Measurements from ENCODE around the gene SMCO3. TPM values are rescaled to one million over a fixed set of nuclear protein-coding genes. Genes with fewer than 3 reads are reported as not detected.

The SMCO3 gene
- total and polyA plus RNA-seq, 2 of the 13 experiments (the other 11 are each of a cell fraction or from before 2014, with no cell fraction given): 0.29 to 0.42 TPM

GRCh38 chr12:14840616-14841015, 26.6 kb upstream of the SMCO3 start (continued):
- TF ChIP-seq ZNF562 (CRISPR knock-in tag; IDR thresholded peaks at IDR 0.05; ENCODE audit: borderline replicate concordance) (no peak), DZIP1 (CRISPR knock-in tag; IDR thresholded peaks at IDR 0.05) (no peak), TBX3 (IDR thresholded peaks at IDR 0.05; ENCODE audit: borderline replicate concordance) (no peak), U2AF1 (optimal IDR thresholded peaks at IDR 0.05; ENCODE audit: low read depth, low read length) (no peak), ATF7 (IDR thresholded peaks at IDR 0.05) (no peak), ATF7 (CRISPR knock-in tag; IDR thresholded peaks at IDR 0.05) (no peak), HNF4G (IDR thresholded peaks at IDR 0.05; ENCODE audit: borderline replicate concordance, low read depth, low read length) (no peak), HNF4G (CRISPR knock-in tag; IDR thresholded peaks at IDR 0.05; ENCODE audit: borderline replicate concordance, low read depth) (no peak), ZNF136 (CRISPR knock-in tag; IDR thresholded peaks at IDR 0.05; ENCODE audit: low read depth) (no peak), SMAD9 (CRISPR knock-in tag; IDR thresholded peaks at IDR 0.05) (no peak), KDM5A (IDR thresholded peaks at IDR 0.05; ENCODE audit: borderline replicate concordance, low read length) (no peak), ZBTB38 (CRISPR knock-in tag; IDR thresholded peaks at IDR 0.05) (no peak), HOXA7 (CRISPR knock-in tag; IDR thresholded peaks at IDR 0.05) (no peak), ZNF570 (CRISPR knock-in tag; IDR thresholded peaks at IDR 0.05; ENCODE audit: borderline replicate concordance) (no peak), TFDP1 (CRISPR knock-in tag; IDR thresholded peaks at IDR 0.05; ENCODE audit: borderline replicate concordance) (no peak), POLR2AphosphoS2 (IDR thresholded peaks at IDR 0.05; ENCODE audit: low read depth, low read length) (no peak), ATAD3A (CRISPR knock-in tag; IDR thresholded peaks at IDR 0.05) (no peak), GMEB1 (CRISPR knock-in tag; IDR thresholded peaks at IDR 0.05; ENCODE audit: borderline replicate concordance) (no peak), ZFP41 (CRISPR knock-in tag; IDR thresholded peaks at IDR 0.05; ENCODE audit: borderline replicate concordance) (no peak), PAXIP1 (CRISPR knock-in tag; conservative IDR thresholded peaks at IDR 0.05) (peak; percentile 27), XRCC5 (optimal IDR thresholded peaks at IDR 0.05; ENCODE audit: low read length) (no peak), ZNF224 (CRISPR knock-in tag; IDR thresholded peaks at IDR 0.05) (no peak), KMT2B (CRISPR knock-in tag; IDR thresholded peaks at IDR 0.05) (no peak), ATRX (CRISPR knock-in tag; IDR thresholded peaks at IDR 0.05; ENCODE audit: borderline replicate concordance) (no peak)
